Common myeloid progenitor, CD34-positive (primary cell): Measurements from ENCODE around the gene RSBN1.
A peak's percentile ranks its signal among the peaks of the same experiment; 100 is the strongest.

ENCODE experiments used
- CTCF ChIA-PET: fragments of 350-600 bp; sonication (Branson Sonifier 250); formaldehyde crosslinking; loops from one replicate; lab custom pipeline; 2021; ENCODE audit warnings: antibody characterized with exemption; lab: Charles Lee
- POLR2A ChIA-PET: fragments of 350-600 bp; sonication (Branson Sonifier 250); formaldehyde crosslinking; loops from one replicate; lab custom pipeline; 2021; ENCODE audit warnings: antibody characterized with exemption; lab: Charles Lee
- DNase-seq, 3 donors: peaks; one replicate each; pipeline versions ENCODE4 v3.0.0 to v3.0.0-alpha.2; 2013
- H3K27ac ChIP-seq, 2 experiments: 1 replicate in 1 of 2; 2 replicates in 1 of 2; pipeline ENCODE4 v1.7.0; 2013; ENCODE audit warnings: inconsistent platforms in 2 of 2, low read length in 2 of 2, mild to moderate bottlenecking in 2 of 2, low read depth in 1 of 2, moderate library complexity in 1 of 2; ENCODE audit not compliant: severe bottlenecking in 2 of 2, insufficient read depth in 1 of 2, poor library complexity in 1 of 2
- H3K27me3 ChIP-seq, 5 experiments: replicated peaks in 2 of 5; 1 replicate in 3 of 5; 2 replicates in 2 of 5; pipeline versions ENCODE4 v1.6.1 to v1.7.0; 2013; ENCODE audit warnings: low read length in 4 of 5, mild to moderate bottlenecking in 2 of 5, moderate library complexity in 2 of 5, inconsistent platforms in 1 of 5; ENCODE audit not compliant: insufficient read depth in 5 of 5, control insufficient read depth in 4 of 5
- H3K36me3 ChIP-seq, 4 experiments: 1 replicate in 2 of 4; 2 replicates in 2 of 4; pipeline versions ENCODE4 v1.6.1 to v1.7.0; 2013; ENCODE audit warnings: low read length in 3 of 4, control low read depth in 1 of 4, mild to moderate bottlenecking in 1 of 4; ENCODE audit not compliant: control insufficient read depth in 4 of 4, insufficient read depth in 4 of 4
- H3K4me1 ChIP-seq, 4 experiments: 1 replicate in 3 of 4; 2 replicates in 1 of 4; pipeline versions ENCODE4 v1.6.1 to v1.7.1; 2013; ENCODE audit warnings: low read length in 3 of 4, mild to moderate bottlenecking in 3 of 4, control low read depth in 1 of 4, inconsistent platforms in 1 of 4, moderate library complexity in 1 of 4; ENCODE audit not compliant: control insufficient read depth in 4 of 4, insufficient read depth in 4 of 4; ENCODE audit errors: control extremely low read depth in 1 of 4
- H3K4me3 ChIP-seq, 7 experiments: 1 replicate in 4 of 7; 2 replicates in 3 of 7; pipeline versions ENCODE4 v1.5.1 to v1.7.0; 2013; ENCODE audit warnings: mild to moderate bottlenecking in 7 of 7, low read length in 6 of 7, moderate library complexity in 6 of 7, inconsistent platforms in 2 of 7, low read depth in 2 of 7, control low read depth in 1 of 7; ENCODE audit not compliant: insufficient read depth in 4 of 7, control insufficient read depth in 1 of 7; ENCODE audit errors: extremely low read depth in 1 of 7
- H3K9me3 ChIP-seq, 5 experiments: 1 replicate in 4 of 5; 2 replicates in 1 of 5; pipeline versions ENCODE4 v1.6.1 to v1.7.1; 2013; ENCODE audit warnings: low read length in 4 of 5, mild to moderate bottlenecking in 2 of 5, inconsistent platforms in 1 of 5, low read depth in 1 of 5, moderate library complexity in 1 of 5; ENCODE audit not compliant: control insufficient read depth in 4 of 5, insufficient read depth in 2 of 5; ENCODE audit errors: control extremely low read depth in 1 of 5
- WGBS: methylation state at CpG from one replicate; pipeline ENCODE4 v1.1.5; 2013; ENCODE audit not compliant: insufficient coverage; 5-methylcytosine and 5-hydroxymethylcytosine counted together

RSBN1 gene

DNA sequence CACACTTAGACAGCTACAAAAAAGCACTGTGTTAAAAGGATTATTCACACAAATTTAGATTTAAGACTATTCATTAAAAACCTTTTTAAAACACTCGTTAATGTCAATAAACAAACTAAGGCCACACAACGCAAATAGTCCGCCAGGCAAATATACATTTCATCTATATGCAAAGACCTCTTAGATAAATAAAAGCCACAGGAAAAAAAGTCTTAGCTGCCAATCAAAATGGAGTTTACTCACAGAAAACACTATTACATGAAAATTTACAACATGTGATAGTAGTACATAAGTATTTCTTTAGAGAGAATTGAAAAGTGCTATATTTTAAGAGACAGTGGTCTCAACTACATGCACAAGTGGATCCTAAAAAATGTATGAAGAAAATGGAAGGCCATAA is 50.3 kb downstream of the RSBN1 start:
- no peak for DNase-seq
- ChIA-PET POLR2A (interaction anchor here (0.6 kb wide), 1 partner anchor 40 kb away, joined by 4 read pairs; no protein-coding TSS in a partner anchor), CTCF (interaction anchor here (0.6 to 0.8 kb wide), 4 partner anchors 19 to 31 kb away, joined by 3 to 4 read pairs (median 3); no protein-coding TSS in a partner anchor)
- no peak overlapping the region for H3K4me3 ChIP-seq
- no peaks in the 10 kb centered on the region for H3K9me3 ChIP-seq
- H3K27me3 ChIP-seq = no peaks in the 10 kb centered on the region
- WGBS = 100% methylated on average over 1 of the region's 3 CpGs
- peak overlapping the region in 1 of 2 experiments; percentile 19 for H3K27ac ChIP-seq
- H3K36me3 ChIP-seq = peaks cover 9 to 26% (median 17%) of the 10 kb centered on the region in 4 experiments
- H3K4me1 ChIP-seq = peaks cover 6 to 45% (median 23%) of the 10 kb centered on the region in 4 experiments

- peaks cover 0 to 19% (median 6%) of the 10 kb centered on the region in 4 experiments for H3K36me3 ChIP-seq
- no peaks in the 10 kb centered on the region for H3K9me3 ChIP-seq
- H3K27ac ChIP-seq = peak overlapping the region; percentile 97 to 99
- no peaks in the 10 kb centered on the region for H3K27me3 ChIP-seq
- peak overlapping the region; percentile 84 to 98 (median 97) for H3K4me3 ChIP-seq
- POLR2A ChIA-PET = interaction anchor here (0.6 to 4.0 kb wide), 10 partner anchors 8 to 941 kb away, joined by 3 to 27 read pairs (median 4); partner anchors contain the start of gene RSBN1
- CTCF ChIA-PET = interaction anchor here (0.6 to 3.0 kb wide), 11 partner anchors 8 to 1741 kb away, joined by 3 to 11 read pairs (median 4); partner anchors contain the start of genes AP4B1 and RSBN1
- H3K4me1 ChIP-seq = peaks cover 6 to 47% (median 26%) of the 10 kb centered on the region in 4 experiments
- WGBS = 48% methylated on average over 16 of the region's 23 CpGs
- DNase-seq = peak in 2 of 3 donors; percentile 71 to 76
Measured at GRCh38 chr1:113760102-113761080, 51.9 kb downstream of the RSBN1 start.

- H3K9me3 ChIP-seq = no peaks in the 10 kb centered on the region
- DNase-seq = peak; percentile 91 to 94 (median 94)
- H3K27me3 ChIP-seq = no peaks in the 10 kb centered on the region
- peaks cover 0 to 11% (median 4%) of the 10 kb centered on the region in 4 experiments for H3K36me3 ChIP-seq
- ChIA-PET POLR2A (interaction anchor here (0.6 to 4.0 kb wide), 9 partner anchors 9 to 920 kb away, joined by 3 to 27 read pairs (median 4); partner anchors contain the start of gene RSBN1), CTCF (interaction anchor here (0.9 to 3.0 kb wide), 8 partner anchors 9 to 144 kb away, joined by 4 to 11 read pairs (median 5); partner anchors contain the start of genes AP4B1 and RSBN1)
- WGBS = 0% methylated on average over 42 of the region's 47 CpGs
- peak within 1 kb of the TSS; percentile 84 to 98 (median 97) for H3K4me3 ChIP-seq
- peaks cover 6 to 43% (median 26%) of the 10 kb centered on the region in 4 experiments for H3K4me1 ChIP-seq
- peak within 1 kb of the TSS; percentile 97 to 99 for H3K27ac ChIP-seq
Measured at GRCh38 chr1:113759333-113760101, 52.8 kb downstream of the RSBN1 start, which contains the start of gene PHTF1. Gene PHTF1, minus strand, starts transcription at chr1:113759486. Its CDS starts 783 bp downstream, at chr1:113758703.

- Histone ChIP-seq H3K36me3 (peaks cover under 1 to 15% (median 9%) of the 10 kb centered on the region in 4 experiments), H3K4me1 (peaks cover 6 to 43% (median 26%) of the 10 kb centered on the region in 4 experiments), H3K4me3 (peak overlapping the region; percentile 84 to 98 (median 97)), H3K27ac (peak overlapping the region; percentile 97 to 99), H3K27me3 (no peaks in the 10 kb centered on the region), H3K9me3 (no peaks in the 10 kb centered on the region)
- ChIA-PET CTCF (interaction anchor here (0.9 to 3.0 kb wide), 6 partner anchors 12 to 172 kb away, joined by 3 to 11 read pairs (median 4); partner anchors contain the start of genes AP4B1, HIPK1 and RSBN1), POLR2A (interaction anchor here (0.6 to 4.0 kb wide), 6 partner anchors 11 to 921 kb away, joined by 3 to 27 read pairs (median 4); partner anchors contain the start of gene RSBN1)
- 0% methylated on average over 45 of the region's 55 CpGs for WGBS
- DNase-seq = peak in 2 of 3 donors; percentile 42 to 64
Measured at GRCh38 chr1:113758631-113759332, 53.5 kb downstream of the RSBN1 start.

DNA sequence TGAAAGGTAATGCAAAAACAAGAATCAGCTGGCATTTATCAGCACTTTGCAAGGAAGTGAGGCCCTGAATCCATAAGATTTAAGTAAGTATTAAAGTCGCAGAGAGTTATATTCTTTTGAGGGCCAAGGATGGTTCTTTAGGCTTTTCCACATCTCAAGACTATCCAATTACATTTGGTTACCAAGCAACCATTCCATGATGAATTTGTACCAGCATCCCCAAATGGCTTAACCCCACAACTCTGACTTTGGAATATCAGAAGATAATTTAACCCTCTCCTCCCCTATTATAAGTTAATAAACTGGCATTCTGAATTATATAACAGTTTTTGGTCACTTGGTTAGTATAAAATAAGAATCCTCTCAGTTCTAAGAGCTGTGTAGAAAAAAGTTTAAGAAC is 55.8 kb downstream of the RSBN1 start:
- Histone ChIP-seq H3K27me3 (no peaks in the 10 kb centered on the region), H3K4me3 (peak overlapping the region in 1 of 7 experiments; percentile 1), H3K36me3 (peaks cover 2 to 24% (median 17%) of the 10 kb centered on the region in 4 experiments), H3K27ac (no peak overlapping the region), H3K9me3 (no peaks in the 10 kb centered on the region), H3K4me1 (peaks cover 6 to 38% (median 26%) of the 10 kb centered on the region in 4 experiments)
- ChIA-PET CTCF (interaction anchor here (1.1 kb wide), 1 partner anchor 9 kb away, joined by 3 read pairs; no protein-coding TSS in a partner anchor), POLR2A (no interaction called here)
- no peak for DNase-seq
- WGBS = no CpG with 5 or more reads among the region's 1 CpG
